GM12872 (cell line): ENCODE data around the gene PCNP.

ENCODE experiments used
- CTCF ChIP-seq: IDR thresholded peaks from 3 replicates; pipeline ENCODE4 v1.5.1; 2011; ENCODE audit warnings: low read depth, mild to moderate bottlenecking, low read length, moderate library complexity; ENCODE audit not compliant: insufficient read depth

The PCNP gene

DNA sequence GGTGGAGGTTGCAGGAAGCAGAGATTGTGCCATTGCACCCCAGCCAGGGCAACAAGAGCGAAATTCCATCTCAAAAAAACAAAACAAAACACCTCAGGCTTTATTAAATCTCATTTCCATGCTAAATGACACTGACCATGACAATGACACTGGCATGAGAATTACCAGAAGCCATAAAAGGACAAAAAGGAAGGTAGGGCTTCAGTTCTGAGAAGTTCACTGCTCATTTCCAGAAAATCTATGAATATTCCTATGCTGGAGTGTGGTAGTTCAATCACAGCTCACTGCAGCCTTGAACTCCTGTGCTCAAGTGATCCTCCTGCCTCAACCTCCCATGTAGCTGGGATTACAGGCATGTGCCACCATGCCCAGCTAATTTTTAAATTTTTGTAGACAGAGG is 44.7 kb downstream of the PCNP start:
- TF ChIP-seq CTCF: no peak

DNA sequence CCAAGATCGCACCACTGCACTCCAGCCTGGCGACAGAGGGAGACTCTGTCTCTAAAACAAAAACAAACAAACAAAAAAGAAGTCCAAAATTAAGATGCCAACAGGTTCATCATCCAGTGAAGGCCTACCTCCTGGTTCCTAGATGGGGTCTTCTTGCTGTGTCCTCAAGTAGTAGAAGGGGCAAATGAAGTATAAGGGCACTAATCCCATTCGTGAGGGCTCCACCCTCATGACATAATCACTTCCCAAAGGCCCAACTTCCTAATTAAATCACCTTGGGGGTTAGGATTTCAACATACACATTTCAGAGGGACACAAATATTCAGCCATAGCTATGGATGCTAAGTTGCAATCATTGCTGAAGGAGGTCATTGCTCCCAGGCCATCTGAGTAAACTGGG is 45.8 kb downstream of the PCNP start:
- TF ChIP-seq CTCF: no peak

DNA sequence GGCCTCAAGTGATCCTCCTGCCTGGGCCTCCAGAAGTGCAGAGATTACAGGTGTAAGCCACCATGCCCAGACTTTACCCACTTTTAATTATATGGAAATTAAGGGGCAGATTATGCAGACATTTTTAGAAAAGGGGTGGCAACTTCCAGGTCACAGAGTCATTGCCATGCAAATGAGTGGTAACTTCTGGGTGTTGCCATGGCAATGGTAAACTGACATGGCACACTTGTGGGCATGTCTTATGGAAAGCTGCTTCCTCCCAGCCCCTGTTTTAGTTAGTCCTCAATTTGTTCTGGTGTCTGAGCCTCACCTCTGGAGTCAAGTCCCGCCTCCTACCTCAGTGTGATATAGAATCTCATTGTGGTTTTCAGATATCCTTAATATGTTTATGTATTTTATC is 49.7 kb downstream of the PCNP start:
- no peak for TF ChIP-seq CTCF

GRCh38 chr3:101624857-101625256 is 50.9 kb downstream of the PCNP start:
- TF ChIP-seq CTCF: no peak

DNA sequence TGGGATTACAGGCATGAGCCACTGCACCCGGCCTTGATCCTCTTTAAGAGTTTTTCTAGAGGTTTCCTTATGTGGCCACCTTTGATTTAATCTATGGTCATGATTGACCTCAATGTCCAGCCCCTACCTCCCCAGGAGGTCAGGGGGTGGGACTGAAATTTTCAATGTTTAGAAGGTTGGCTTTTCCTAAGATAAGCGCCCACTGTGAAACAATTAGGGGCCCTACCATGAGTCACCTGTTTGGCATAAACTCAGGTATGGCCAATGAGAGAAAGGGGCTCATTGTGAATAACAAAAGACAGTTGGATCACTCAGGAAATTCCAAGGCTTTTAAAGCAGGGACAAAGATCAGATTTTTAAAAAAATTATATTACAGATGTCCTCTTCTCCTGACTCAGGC is 51.9 kb downstream of the PCNP start:
- TF ChIP-seq CTCF: no peak

GRCh38 chr3:101629219-101629618 is 55.2 kb downstream of the PCNP start:
- no peak for TF ChIP-seq CTCF

GRCh38 chr3:101631098-101631796 is 57.3 kb downstream of the PCNP start:
- TF ChIP-seq CTCF: no peak

DNA sequence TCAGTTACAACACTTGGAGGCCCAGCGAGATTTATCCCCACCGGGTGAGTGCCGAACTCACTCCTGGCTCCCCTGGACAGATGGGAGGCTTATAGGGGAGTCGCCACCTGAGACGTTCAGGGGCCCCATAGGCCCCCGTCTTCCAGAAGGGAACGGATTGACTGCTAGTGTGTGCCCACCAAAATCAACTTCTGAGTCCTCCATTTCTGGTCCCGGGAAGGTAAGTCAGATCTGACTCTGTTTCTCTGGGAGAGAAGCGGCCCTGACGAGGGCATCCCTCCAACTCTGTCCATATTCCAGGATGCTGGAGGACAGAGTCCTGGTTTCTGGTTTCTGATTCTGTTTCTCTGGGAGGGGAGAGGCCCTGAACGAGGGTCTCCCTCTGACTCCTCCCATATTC is 58.6 kb downstream of the PCNP start:
- TF ChIP-seq CTCF: no peak
